Measurements from ENCODE around the gene RBMS3.

Gene RBMS3

DNA sequence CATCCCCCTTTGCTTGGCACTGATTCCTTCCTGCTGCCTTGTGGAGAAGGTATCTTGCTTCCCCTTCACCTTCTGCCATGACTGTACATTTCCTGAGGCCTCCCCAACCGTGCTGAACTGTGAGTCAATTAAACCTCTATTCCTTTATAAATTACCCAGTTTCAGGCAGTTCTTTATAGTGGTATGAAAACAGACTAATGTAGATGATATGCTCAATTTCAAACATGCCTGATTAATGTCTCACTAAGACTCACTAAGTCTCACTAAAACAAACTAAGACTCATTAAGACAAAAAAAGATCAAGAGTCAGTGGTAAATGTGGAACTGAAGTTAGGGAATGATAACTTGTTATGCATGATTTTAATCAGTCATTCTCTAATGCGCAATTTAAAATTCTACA is 606.6 kb downstream of the RBMS3 start:
- no peak overlapping the region for H3K4me3 ChIP-seq (replicated peaks; ENCODE audit: low read depth, low read length)
- TF ChIP-seq CTCF (IDR thresholded peaks at IDR 0.05; ENCODE audit: low read depth, low read length, missing control alignments) = no peak
- no peak for DNase-seq (ENCODE audit: extremely low read depth, low read depth)

GRCh38 chr3:29889215-29889614 is 608.3 kb downstream of the RBMS3 start:
- no peak for TF ChIP-seq CTCF (IDR thresholded peaks at IDR 0.05; ENCODE audit: low read depth, low read length, missing control alignments)
- H3K4me3 ChIP-seq (replicated peaks; ENCODE audit: low read depth, low read length) = no peak overlapping the region
- DNase-seq (ENCODE audit: extremely low read depth, low read depth) = no peak

GRCh38 chr3:29890801-29891200 is 609.9 kb downstream of the RBMS3 start:
- no peak overlapping the region for H3K4me3 ChIP-seq (replicated peaks; ENCODE audit: low read depth, low read length)
- DNase-seq (ENCODE audit: extremely low read depth, low read depth) = no peak
- TF ChIP-seq CTCF (IDR thresholded peaks at IDR 0.05; ENCODE audit: low read depth, low read length, missing control alignments) = no peak

- no peak for DNase-seq (ENCODE audit: extremely low read depth, low read depth)
- no peak overlapping the region for H3K4me3 ChIP-seq (replicated peaks; ENCODE audit: low read depth, low read length)
- no peak for TF ChIP-seq CTCF (IDR thresholded peaks at IDR 0.05; ENCODE audit: low read depth, low read length, missing control alignments)
Measured at GRCh38 chr3:29892976-29893554, 612.2 kb downstream of the RBMS3 start.

- no peak for TF ChIP-seq CTCF (IDR thresholded peaks at IDR 0.05; ENCODE audit: low read depth, low read length, missing control alignments)
- H3K4me3 ChIP-seq (replicated peaks; ENCODE audit: low read depth, low read length) = no peak overlapping the region
- no peak for DNase-seq (ENCODE audit: extremely low read depth, low read depth)
Measured at GRCh38 chr3:29896856-29897255, 616.0 kb downstream of the RBMS3 start.

DNA sequence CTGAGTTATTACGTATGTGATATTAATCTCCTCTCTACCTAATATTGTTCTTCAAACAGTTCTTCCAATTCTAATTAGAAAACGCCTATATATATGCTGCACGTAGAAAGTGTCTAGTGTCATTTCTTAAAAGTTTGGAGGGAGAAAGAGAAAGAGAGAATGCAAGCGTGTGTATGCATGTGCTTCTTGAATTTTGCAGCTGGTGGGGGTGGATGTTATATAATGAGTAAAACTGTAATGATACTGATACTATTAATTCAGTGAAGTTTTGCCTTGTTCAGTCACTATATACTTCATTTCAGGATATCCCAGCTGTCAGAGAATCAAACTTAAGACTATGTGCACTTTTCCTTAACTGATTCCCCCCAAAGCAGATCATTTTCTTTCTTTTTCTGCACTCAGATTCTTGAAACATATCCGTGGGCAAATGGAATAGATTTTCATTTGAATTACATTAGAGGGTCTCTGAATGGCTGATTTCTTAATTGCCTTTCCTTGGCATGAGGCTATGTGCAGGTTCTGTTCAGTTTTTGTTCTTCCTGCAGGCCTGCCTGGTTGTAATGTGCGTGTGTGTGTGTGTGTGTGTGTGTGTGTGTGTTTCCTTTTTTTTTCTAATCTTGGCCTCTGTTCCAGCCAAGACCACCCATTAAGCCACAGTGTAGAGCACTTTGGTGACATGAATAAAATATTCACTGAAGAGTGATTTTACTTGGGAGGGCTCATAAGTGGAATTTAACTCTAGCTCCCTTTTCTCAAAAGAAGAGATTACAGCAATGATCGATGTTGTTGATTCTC is 617.5 kb downstream of the RBMS3 start:
- H3K4me3 ChIP-seq (replicated peaks; ENCODE audit: low read depth, low read length) = no peak overlapping the region
- no peak for DNase-seq (ENCODE audit: extremely low read depth, low read depth)
- TF ChIP-seq CTCF (IDR thresholded peaks at IDR 0.05; ENCODE audit: low read depth, low read length, missing control alignments) = no peak

All from HFF-Myc (cell line).